ENCODE measurements around the gene CBARP. TPM values are rescaled to one million over a fixed set of nuclear protein-coding genes. Genes with fewer than 3 reads are reported as not detected.
"Not testable (repeated sequence)": the region's sequence is repeated elsewhere in the genome, so short reads cannot be mapped to it uniquely, and the experiment has no call there.

CBARP gene
- total RNA-seq, 1 experiment from 2014 or later: 13.3 TPM

DNA sequence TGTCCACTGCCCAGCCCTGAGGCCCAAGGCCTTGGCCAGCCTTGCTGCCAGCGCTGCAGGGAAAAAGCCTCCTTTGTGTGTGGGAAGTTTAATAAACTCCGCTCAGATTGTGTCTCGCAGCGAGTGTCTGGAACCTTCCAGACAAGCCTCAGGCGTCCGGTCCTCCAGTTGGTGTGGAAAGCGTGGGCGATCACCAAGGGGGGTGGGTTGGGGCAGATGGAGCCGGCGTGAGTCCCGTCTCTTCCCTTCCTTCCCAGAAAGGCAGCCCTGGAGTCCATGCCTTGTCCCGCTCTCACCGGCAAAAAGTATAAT lies 27.6 kb downstream of the CBARP start:
- Histone ChIP-seq H3K27me3 (replicated peaks; ENCODE audit: insufficient read depth, low read depth, low read length, poor library complexity) (no peaks in the 10 kb centered on the region), H3K4me3 (ENCODE audit: low read depth, low read length, poor library complexity, severe bottlenecking) (no peak overlapping the region), H3K36me3 (ENCODE audit: insufficient read depth, low read length, poor library complexity, severe bottlenecking) (peaks cover 3% of the 10 kb centered on the region), H3K9me3 (ENCODE audit: low read depth, low read length, poor library complexity, severe bottlenecking) (no peaks in the 10 kb centered on the region), H3K27ac (ENCODE audit: low read depth, low read length, poor library complexity, severe bottlenecking) (peak overlapping the region; percentile 7), H3K4me1 (ENCODE audit: insufficient read depth, low read length, poor library complexity, severe bottlenecking) (peaks cover 52% of the 10 kb centered on the region)
- no peak for TF ChIP-seq EZH2 (IDR thresholded peaks at IDR 0.05; ENCODE audit: borderline replicate concordance, low read depth, low read length, poor library complexity, severe bottlenecking)
- TF ChIP-seq, protein P1, sequence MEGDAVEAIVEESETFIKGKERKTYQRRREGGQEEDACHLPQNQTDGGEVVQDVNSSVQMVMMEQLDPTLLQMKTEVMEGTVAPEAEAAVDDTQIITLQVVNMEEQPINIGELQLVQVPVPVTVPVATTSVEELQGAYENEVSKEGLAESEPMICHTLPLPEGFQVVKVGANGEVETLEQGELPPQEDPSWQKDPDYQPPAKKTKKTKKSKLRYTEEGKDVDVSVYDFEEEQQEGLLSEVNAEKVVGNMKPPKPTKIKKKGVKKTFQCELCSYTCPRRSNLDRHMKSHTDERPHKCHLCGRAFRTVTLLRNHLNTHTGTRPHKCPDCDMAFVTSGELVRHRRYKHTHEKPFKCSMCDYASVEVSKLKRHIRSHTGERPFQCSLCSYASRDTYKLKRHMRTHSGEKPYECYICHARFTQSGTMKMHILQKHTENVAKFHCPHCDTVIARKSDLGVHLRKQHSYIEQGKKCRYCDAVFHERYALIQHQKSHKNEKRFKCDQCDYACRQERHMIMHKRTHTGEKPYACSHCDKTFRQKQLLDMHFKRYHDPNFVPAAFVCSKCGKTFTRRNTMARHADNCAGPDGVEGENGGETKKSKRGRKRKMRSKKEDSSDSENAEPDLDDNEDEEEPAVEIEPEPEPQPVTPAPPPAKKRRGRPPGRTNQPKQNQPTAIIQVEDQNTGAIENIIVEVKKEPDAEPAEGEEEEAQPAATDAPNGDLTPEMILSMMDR (conservative IDR thresholded peaks at IDR 0.05; ENCODE audit: low read depth, low read length): no peak
- ChIA-PET CTCF (no interaction called here), POLR2A (ENCODE audit: low non-redundant PET) (no interaction called here)
- no TSS peak for BruUV-seq (replicated peaks)
- intact Hi-C loops (cut with micrococcal nuclease; ENCODE audit: unreplicated experiment): loop anchor here (10.0 kb wide), 1 partner anchor 185 kb away; the partner anchor contains the start of genes CNN2, RNU6-2 and TMEM259
- no peak for DNase-seq (ENCODE audit: low spot score)

DNA sequence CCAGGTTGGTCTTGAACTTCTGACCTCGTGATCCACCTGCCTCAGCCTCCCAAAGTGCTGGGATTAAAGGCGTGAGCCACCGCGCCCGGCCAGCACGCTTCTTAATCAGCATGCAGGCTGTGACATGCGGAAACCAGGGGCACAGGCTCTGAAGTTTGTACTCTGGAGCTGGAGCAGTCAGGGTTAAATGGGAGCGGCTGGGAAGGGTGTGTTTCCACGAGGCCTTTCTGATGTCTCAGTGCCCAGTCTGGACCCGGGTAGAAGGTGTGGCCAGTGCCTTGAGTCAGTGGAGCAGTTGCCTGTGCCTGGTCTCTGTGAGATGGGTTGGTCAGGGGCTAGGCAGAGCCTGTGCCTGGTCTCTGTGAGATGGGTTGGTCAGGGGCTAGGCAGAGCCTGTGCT lies 29.0 kb downstream of the CBARP start:
- H3K36me3 ChIP-seq (ENCODE audit: insufficient read depth, low read length, poor library complexity, severe bottlenecking); H3K27ac ChIP-seq (ENCODE audit: low read depth, low read length, poor library complexity, severe bottlenecking); BruUV-seq (replicated peaks); CTCF ChIA-PET; H3K9me3 ChIP-seq (ENCODE audit: low read depth, low read length, poor library complexity, severe bottlenecking); intact Hi-C loops (cut with micrococcal nuclease; ENCODE audit: unreplicated experiment); DNase-seq (ENCODE audit: low spot score); H3K4me3 ChIP-seq (ENCODE audit: low read depth, low read length, poor library complexity, severe bottlenecking); POLR2A ChIA-PET (ENCODE audit: low non-redundant PET); H3K27me3 ChIP-seq (replicated peaks; ENCODE audit: insufficient read depth, low read depth, low read length, poor library complexity): not testable (repeated sequence)
- H3K4me1 ChIP-seq (ENCODE audit: insufficient read depth, low read length, poor library complexity, severe bottlenecking): peaks cover 45% of the 10 kb centered on the region

DNA sequence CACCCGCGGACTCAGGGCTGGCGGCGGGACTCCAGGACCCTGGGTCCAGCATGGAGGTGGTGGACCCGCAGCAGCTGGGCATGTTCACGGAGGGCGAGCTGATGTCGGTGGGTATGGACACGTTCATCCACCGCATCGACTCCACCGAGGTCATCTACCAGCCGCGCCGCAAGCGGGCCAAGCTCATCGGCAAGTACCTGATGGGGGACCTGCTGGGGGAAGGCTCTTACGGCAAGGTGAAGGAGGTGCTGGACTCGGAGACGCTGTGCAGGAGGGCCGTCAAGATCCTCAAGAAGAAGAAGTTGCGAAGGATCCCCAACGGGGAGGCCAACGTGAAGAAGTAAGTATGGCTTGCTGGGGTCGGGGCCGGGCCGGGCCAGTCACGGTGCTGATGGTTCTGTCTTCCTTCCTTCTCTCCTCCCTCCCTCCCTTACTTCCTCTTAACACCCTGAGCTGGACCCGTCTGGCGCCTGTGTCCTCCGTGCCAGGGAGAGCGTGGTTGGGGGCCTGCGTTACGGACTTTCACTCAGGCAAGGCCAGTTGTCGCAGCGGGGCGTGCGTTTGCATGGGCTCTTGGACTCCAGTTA lies 30.8 kb downstream of the CBARP start:
- H3K36me3 ChIP-seq (ENCODE audit: insufficient read depth, low read length, poor library complexity, severe bottlenecking): peaks cover 3% of the 10 kb centered on the region
- H3K4me1 ChIP-seq (ENCODE audit: insufficient read depth, low read length, poor library complexity, severe bottlenecking): peaks cover 37% of the 10 kb centered on the region
- peak overlapping the region; percentile 66 for H3K4me3 ChIP-seq (ENCODE audit: low read depth, low read length, poor library complexity, severe bottlenecking)
- ChIA-PET CTCF (no interaction called here), POLR2A (ENCODE audit: low non-redundant PET) (no interaction called here)
- intact Hi-C loops (cut with micrococcal nuclease; ENCODE audit: unreplicated experiment): no loop called here
- no peak for DNase-seq (ENCODE audit: low spot score)
- TF ChIP-seq, protein P1 (conservative IDR thresholded peaks at IDR 0.05; ENCODE audit: low read depth, low read length): no peak
- no peak for TF ChIP-seq EZH2 (IDR thresholded peaks at IDR 0.05; ENCODE audit: borderline replicate concordance, low read depth, low read length, poor library complexity, severe bottlenecking)
- H3K27ac ChIP-seq (ENCODE audit: low read depth, low read length, poor library complexity, severe bottlenecking): peak overlapping the region; percentile 77
- TSS peak; percentile 33 for BruUV-seq (replicated peaks)
- H3K27me3 ChIP-seq (replicated peaks; ENCODE audit: insufficient read depth, low read depth, low read length, poor library complexity): no peaks in the 10 kb centered on the region
- no peaks in the 10 kb centered on the region for H3K9me3 ChIP-seq (ENCODE audit: low read depth, low read length, poor library complexity, severe bottlenecking)
